ENCODE results near the gene DHFR.
"Not testable (repeated sequence)": the region's sequence is repeated elsewhere in the genome, so short reads cannot be mapped to it uniquely, and the experiment has no call there.

The DHFR gene

GRCh38 chr5:80654391-80655230 is at the start of gene DHFR, which contains the start of gene MSH3:
TSS of gene DHFR (minus strand) at chr5:80654983. CDS start at chr5:80654489, 494 bp downstream.
TSS of gene MSH3 (plus strand) at chr5:80654652. CDS start at chr5:80654728, 76 bp downstream.
- DNase-seq (ENCODE audit: low read depth in 2 of 2) = peak; percentile 76

- DNase-seq (ENCODE audit: low read depth in 2 of 2) = no peak
These were observed 49.4 kb upstream of the DHFR start for GRCh38 chr5:80704221-80704620.

GRCh38 chr5:80703747-80704146 is 49.0 kb upstream of the DHFR start:
- DNase-seq (ENCODE audit: low read depth in 2 of 2) = no peak

- DNase-seq (ENCODE audit: low read depth in 2 of 2) = no peak
These were observed 48.5 kb upstream of the DHFR start for GRCh38 chr5:80703291-80703690.

- no peak for DNase-seq (ENCODE audit: low read depth in 2 of 2)
These were observed 46.8 kb upstream of the DHFR start for GRCh38 chr5:80701597-80701996.

- DNase-seq (ENCODE audit: low read depth in 2 of 2) = no peak
These were observed 43.6 kb upstream of the DHFR start for GRCh38 chr5:80698369-80698768.

GRCh38 chr5:80697100-80697499 is 42.3 kb upstream of the DHFR start:
- no peak for DNase-seq (ENCODE audit: low read depth in 2 of 2)

- DNase-seq (ENCODE audit: low read depth in 2 of 2) = no peak
These were observed 41.7 kb upstream of the DHFR start for GRCh38 chr5:80696450-80696849.

GRCh38 chr5:80695666-80696065 is 40.9 kb upstream of the DHFR start:
- no peak for DNase-seq (ENCODE audit: low read depth in 2 of 2)

GRCh38 chr5:80689627-80690026 is 34.8 kb upstream of the DHFR start:
- DNase-seq (ENCODE audit: low read depth in 2 of 2) = no peak

- DNase-seq (ENCODE audit: low read depth in 2 of 2) = no peak
These were observed 34.1 kb upstream of the DHFR start for GRCh38 chr5:80688648-80689420.

GRCh38 chr5:80686757-80687156 is 32.0 kb upstream of the DHFR start:
- no peak for DNase-seq (ENCODE audit: low read depth in 2 of 2)

- DNase-seq (ENCODE audit: low read depth in 2 of 2) = no peak
These were observed 21.9 kb upstream of the DHFR start for GRCh38 chr5:80676706-80677105.

- peak in 1 of 2 donors; percentile 22 for DNase-seq (ENCODE audit: low read depth in 2 of 2)
These were observed 17.5 kb upstream of the DHFR start for GRCh38 chr5:80672140-80672736.

GRCh38 chr5:80668016-80668969 is 13.5 kb upstream of the DHFR start:
- DNase-seq (ENCODE audit: low read depth in 2 of 2) = no peak

GRCh38 chr5:80667384-80667783 is 12.6 kb upstream of the DHFR start:
- no peak for DNase-seq (ENCODE audit: low read depth in 2 of 2)

- DNase-seq (ENCODE audit: low read depth in 2 of 2) = no peak
These were observed 10.3 kb upstream of the DHFR start for GRCh38 chr5:80665057-80665456.

GRCh38 chr5:80662108-80662507 is 7.3 kb upstream of the DHFR start:
- DNase-seq (ENCODE audit: low read depth in 2 of 2) = no peak

- DNase-seq (ENCODE audit: low read depth in 2 of 2) = not testable (repeated sequence)
These were observed 5.9 kb upstream of the DHFR start for GRCh38 chr5:80660661-80661060.

GRCh38 chr5:80659106-80659505 is 4.3 kb upstream of the DHFR start:
- no peak for DNase-seq (ENCODE audit: low read depth in 2 of 2)

- DNase-seq (ENCODE audit: low read depth in 2 of 2) = no peak
These were observed 1.6 kb upstream of the DHFR start for GRCh38 chr5:80656425-80656824.
